DND-41 (cell line): ENCODE measurements around the gene PLD5.

Experiments used
- ATAC-seq: fragments of 200-7000 bp; cut with Tn5 transposase; 3 replicates; pipeline ENCODE4 v1.9.1; 2021; ENCODE audit warnings: low read depth; ENCODE audit not compliant: insufficient read depth
- DNase-seq: peaks from one replicate; pipeline ENCODE4 v3.0.0-alpha.2; 2020
- H2AFZ ChIP-seq: 2 replicates; pipeline ENCODE4 v1.6.0; 2012; ENCODE audit warnings: low read depth, low read length
- H3K27ac ChIP-seq: 2 replicates; pipeline ENCODE4 v1.5.1; 2012; ENCODE audit warnings: low read length, inconsistent platforms
- H3K27me3 ChIP-seq: fragments of 200-600 bp; sonication (generic); 2 replicates; pipeline ENCODE4 v1.6.0; 2012; ENCODE audit warnings: low read length, mild to moderate bottlenecking, inconsistent platforms; ENCODE audit not compliant: insufficient read depth, poor library complexity
- H3K36me3 ChIP-seq: 2 replicates; pipeline ENCODE4 v1.5.1; 2012; ENCODE audit warnings: low read length, inconsistent platforms; ENCODE audit not compliant: insufficient read depth
- H3K4me1 ChIP-seq: 2 replicates; pipeline ENCODE4 v1.5.1; 2012; ENCODE audit warnings: mild to moderate bottlenecking, low read length; ENCODE audit not compliant: insufficient read depth
- H3K4me2 ChIP-seq: 2 replicates; pipeline ENCODE4 v1.6.0; 2012; ENCODE audit warnings: mild to moderate bottlenecking, moderate library complexity, low read length, inconsistent platforms; ENCODE audit not compliant: insufficient read depth
- H3K4me3 ChIP-seq, 2 experiments: fragments of 200-600 bp in 1 of 2; shearing (Covaris generic) in 1 of 2; 2 replicates each; pipeline ENCODE4 v1.5.1; 2012 to 2016; ENCODE audit warnings: inconsistent platforms in 2 of 2, low read length in 2 of 2, mild to moderate bottlenecking in 2 of 2, low read depth in 1 of 2, moderate library complexity in 1 of 2
- H3K79me2 ChIP-seq: 2 replicates; pipeline ENCODE4 v1.6.0; 2012; ENCODE audit warnings: low read length, inconsistent platforms; ENCODE audit not compliant: insufficient read depth
- H3K9ac ChIP-seq: 2 replicates; pipeline ENCODE4 v1.6.0; 2012; ENCODE audit warnings: low read depth, mild to moderate bottlenecking, inconsistent platforms, low read length, moderate library complexity
- H3K9me3 ChIP-seq: 2 replicates; pipeline ENCODE4 v1.5.1; 2012; ENCODE audit warnings: low read length, moderate library complexity, mild to moderate bottlenecking, inconsistent platforms; ENCODE audit not compliant: insufficient read depth, severe bottlenecking
- H4K20me1 ChIP-seq: 2 replicates; pipeline ENCODE4 v1.6.0; 2012; ENCODE audit warnings: low read length; ENCODE audit not compliant: insufficient read depth
- CTCF ChIP-seq: IDR thresholded peaks from 2 replicates; pipeline ENCODE4 v1.5.1; 2012; ENCODE audit warnings: borderline replicate concordance, low read length, moderate library complexity, mild to moderate bottlenecking; ENCODE audit not compliant: poor library complexity, severe bottlenecking; ENCODE audit errors: extremely low read depth
- EZH2 ChIP-seq: IDR thresholded peaks from 3 replicates; pipeline ENCODE4 v1.6.1; 2012; ENCODE audit warnings: borderline replicate concordance, low read depth, mild to moderate bottlenecking, moderate library complexity, low read length, inconsistent platforms; ENCODE audit not compliant: severe bottlenecking

The PLD5 gene

GRCh38 chr1:242515555-242515954 is 8.9 kb downstream of the PLD5 start:
- H3K9ac ChIP-seq = no peak overlapping the region
- no peaks in the 10 kb centered on the region for H3K79me2 ChIP-seq
- H3K27ac ChIP-seq = no peak overlapping the region
- no peaks in the 10 kb centered on the region for H3K4me1 ChIP-seq
- no peak overlapping the region for H2AFZ ChIP-seq
- H3K4me3 ChIP-seq = no peak overlapping the region
- no peak for DNase-seq
- TF ChIP-seq CTCF (no peak), EZH2 (no peak)
- H3K36me3 ChIP-seq = no peaks in the 10 kb centered on the region
- no peaks in the 10 kb centered on the region for H3K9me3 ChIP-seq
- no peaks in the 10 kb centered on the region for H3K27me3 ChIP-seq
- no peak overlapping the region for H3K4me2 ChIP-seq
- no peaks in the 10 kb centered on the region for H4K20me1 ChIP-seq
- no peak for ATAC-seq

- TF ChIP-seq EZH2 (no peak), CTCF (no peak)
- Histone ChIP-seq H3K9me3 (no peaks in the 10 kb centered on the region), H3K4me2 (no peak overlapping the region), H3K27me3 (no peaks in the 10 kb centered on the region), H3K9ac (no peak overlapping the region), H3K36me3 (no peaks in the 10 kb centered on the region), H3K4me1 (no peaks in the 10 kb centered on the region), H3K27ac (no peak overlapping the region), H3K4me3 (no peak overlapping the region), H2AFZ (no peak overlapping the region), H4K20me1 (no peaks in the 10 kb centered on the region), H3K79me2 (no peaks in the 10 kb centered on the region)
- no peak for DNase-seq
- no peak for ATAC-seq
Measured at GRCh38 chr1:242506724-242507123, 17.8 kb downstream of the PLD5 start.

GRCh38 chr1:242489545-242489944 is 35.0 kb downstream of the PLD5 start:
- Histone ChIP-seq H3K9me3 (no peaks in the 10 kb centered on the region), H3K9ac (no peak overlapping the region), H3K4me3 (no peak overlapping the region), H2AFZ (no peak overlapping the region), H3K27me3 (no peaks in the 10 kb centered on the region), H3K36me3 (no peaks in the 10 kb centered on the region), H3K27ac (no peak overlapping the region), H4K20me1 (no peaks in the 10 kb centered on the region), H3K4me2 (no peak overlapping the region), H3K79me2 (no peaks in the 10 kb centered on the region), H3K4me1 (no peaks in the 10 kb centered on the region)
- no peak for TF ChIP-seq EZH2
- TF ChIP-seq CTCF = no peak
- ATAC-seq (no peak), DNase-seq (no peak)

GRCh38 chr1:242477944-242478343 is 46.6 kb downstream of the PLD5 start:
- no peaks in the 10 kb centered on the region for H3K27me3 ChIP-seq

More at GRCh38 chr1:242477944-242478343, 46.6 kb downstream of the PLD5 start:
- no peaks in the 10 kb centered on the region for H4K20me1 ChIP-seq
- ATAC-seq = no peak
- H3K79me2 ChIP-seq = no peaks in the 10 kb centered on the region
- H3K4me1 ChIP-seq = no peaks in the 10 kb centered on the region
- H3K9ac ChIP-seq = no peak overlapping the region
- H3K4me3 ChIP-seq = no peak overlapping the region
- no peak overlapping the region for H3K27ac ChIP-seq
- DNase-seq = no peak
- TF ChIP-seq EZH2 (no peak), CTCF (no peak)
- H2AFZ ChIP-seq = no peak overlapping the region
- no peak overlapping the region for H3K4me2 ChIP-seq
- no peaks in the 10 kb centered on the region for H3K9me3 ChIP-seq
- H3K36me3 ChIP-seq = no peaks in the 10 kb centered on the region
